Measurements from ENCODE around the gene COPS3.
A peak's percentile ranks its signal among the peaks of the same experiment; 100 is the strongest.
"Not testable (repeated sequence)": the region's sequence is repeated elsewhere in the genome, so short reads cannot be mapped to it uniquely, and the experiment has no call there.

Gene COPS3

DNA sequence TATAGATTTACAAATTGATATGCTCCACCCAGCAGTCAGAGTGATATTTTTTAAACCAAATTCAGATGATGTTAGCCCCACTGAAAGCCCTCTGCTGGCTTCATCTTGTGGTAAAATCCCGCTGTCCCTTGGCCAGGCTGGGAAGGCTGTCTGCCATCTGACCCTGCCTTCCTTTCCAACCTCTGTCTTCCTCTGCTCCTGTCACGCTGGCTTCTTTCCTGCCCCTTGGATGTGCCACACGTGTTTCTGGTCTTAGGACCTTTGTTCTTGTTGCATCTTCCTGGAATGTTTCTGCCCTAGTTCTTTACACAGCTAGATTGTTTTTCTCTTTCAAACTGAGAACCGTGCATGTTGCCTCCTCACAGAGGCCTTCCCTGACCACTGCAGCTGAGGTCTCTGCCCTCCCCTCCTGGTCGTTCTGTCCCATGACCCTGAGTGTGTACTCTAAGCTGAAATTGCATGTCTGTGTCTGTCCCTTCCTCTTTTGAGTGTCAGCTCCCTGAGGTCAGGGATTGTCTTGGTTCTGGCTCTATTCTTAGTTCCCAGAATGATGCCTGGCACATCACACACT, 33.5 kb upstream of the COPS3 start:
- H3K9ac ChIP-seq (ENCODE audit: low read length) = no peak overlapping the region
- no peaks in the 10 kb centered on the region for H3K4me1 ChIP-seq (ENCODE audit: control insufficient read depth, insufficient read depth, low read length)
- no peaks in the 10 kb centered on the region for H3K27me3 ChIP-seq (ENCODE audit: control insufficient read depth, insufficient read depth, low read length)
- no peak overlapping the region for H3K27ac ChIP-seq (ENCODE audit: low read depth, low read length)
- H3K36me3 ChIP-seq (ENCODE audit: control insufficient read depth, insufficient read depth, low read length) = peaks cover 2% of the 10 kb centered on the region
- H3K4me3 ChIP-seq (ENCODE audit: low read length) = no peak overlapping the region

- Histone ChIP-seq H3K4me1 (ENCODE audit: control insufficient read depth, insufficient read depth, low read length) (no peaks in the 10 kb centered on the region), H3K4me3 (ENCODE audit: low read length) (no peak overlapping the region), H3K9ac (ENCODE audit: low read length) (no peak overlapping the region), H3K36me3 (ENCODE audit: control insufficient read depth, insufficient read depth, low read length) (peaks cover 2% of the 10 kb centered on the region), H3K27me3 (ENCODE audit: control insufficient read depth, insufficient read depth, low read length) (no peaks in the 10 kb centered on the region), H3K27ac (ENCODE audit: low read depth, low read length) (no peak overlapping the region)
Observed at GRCh38 chr17:17313350-17313991, 32.4 kb upstream of the COPS3 start.

DNA sequence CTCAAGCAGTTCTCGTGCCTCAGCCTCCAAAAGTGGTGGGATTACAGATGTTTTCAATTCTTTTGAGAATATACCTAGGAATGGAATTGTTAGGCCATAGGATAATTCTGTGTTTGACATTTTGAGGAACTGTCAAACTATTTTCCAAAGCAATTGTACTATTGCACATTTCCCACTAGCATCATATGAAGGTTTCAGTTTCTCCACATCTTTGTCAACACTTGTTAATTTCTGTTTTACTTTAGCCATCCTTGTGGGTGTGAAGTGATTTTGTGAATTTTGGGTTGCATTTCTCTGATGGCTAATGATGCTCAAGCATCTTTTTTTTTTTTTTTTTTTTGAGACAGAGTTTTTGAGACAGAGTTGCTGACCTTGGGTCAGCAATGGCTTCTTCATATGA, 28.3 kb upstream of the COPS3 start:
- no peak overlapping the region for H3K27ac ChIP-seq (ENCODE audit: low read depth, low read length)
- no peaks in the 10 kb centered on the region for H3K36me3 ChIP-seq (ENCODE audit: control insufficient read depth, insufficient read depth, low read length)
- H3K27me3 ChIP-seq (ENCODE audit: control insufficient read depth, insufficient read depth, low read length) = no peaks in the 10 kb centered on the region
- no peaks in the 10 kb centered on the region for H3K4me1 ChIP-seq (ENCODE audit: control insufficient read depth, insufficient read depth, low read length)
- no peak overlapping the region for H3K9ac ChIP-seq (ENCODE audit: low read length)
- no peak overlapping the region for H3K4me3 ChIP-seq (ENCODE audit: low read length)

GRCh38 chr17:17305281-17305801, 24.3 kb upstream of the COPS3 start:
- H3K4me3 ChIP-seq (ENCODE audit: low read length) = no peak overlapping the region
- no peaks in the 10 kb centered on the region for H3K27me3 ChIP-seq (ENCODE audit: control insufficient read depth, insufficient read depth, low read length)
- no peak overlapping the region for H3K27ac ChIP-seq (ENCODE audit: low read depth, low read length)
- H3K4me1 ChIP-seq (ENCODE audit: control insufficient read depth, insufficient read depth, low read length) = peaks cover 5% of the 10 kb centered on the region
- H3K36me3 ChIP-seq (ENCODE audit: control insufficient read depth, insufficient read depth, low read length) = no peaks in the 10 kb centered on the region
- no peak overlapping the region for H3K9ac ChIP-seq (ENCODE audit: low read length)

GRCh38 chr17:17304521-17304985, 23.5 kb upstream of the COPS3 start:
- Histone ChIP-seq H3K4me3 (ENCODE audit: low read length) (no peak overlapping the region), H3K27me3 (ENCODE audit: control insufficient read depth, insufficient read depth, low read length) (no peaks in the 10 kb centered on the region), H3K36me3 (ENCODE audit: control insufficient read depth, insufficient read depth, low read length) (no peaks in the 10 kb centered on the region), H3K4me1 (ENCODE audit: control insufficient read depth, insufficient read depth, low read length) (peaks cover 5% of the 10 kb centered on the region), H3K27ac (ENCODE audit: low read depth, low read length) (no peak overlapping the region), H3K9ac (ENCODE audit: low read length) (no peak overlapping the region)

- Histone ChIP-seq H3K4me3 (ENCODE audit: low read length) (peak overlapping the region; percentile 55), H3K27ac (ENCODE audit: low read depth, low read length) (peak overlapping the region; percentile 72), H3K36me3 (ENCODE audit: control insufficient read depth, insufficient read depth, low read length) (no peaks in the 10 kb centered on the region)
Observed at GRCh38 chr17:17303847-17304490, 22.9 kb upstream of the COPS3 start.

DNA sequence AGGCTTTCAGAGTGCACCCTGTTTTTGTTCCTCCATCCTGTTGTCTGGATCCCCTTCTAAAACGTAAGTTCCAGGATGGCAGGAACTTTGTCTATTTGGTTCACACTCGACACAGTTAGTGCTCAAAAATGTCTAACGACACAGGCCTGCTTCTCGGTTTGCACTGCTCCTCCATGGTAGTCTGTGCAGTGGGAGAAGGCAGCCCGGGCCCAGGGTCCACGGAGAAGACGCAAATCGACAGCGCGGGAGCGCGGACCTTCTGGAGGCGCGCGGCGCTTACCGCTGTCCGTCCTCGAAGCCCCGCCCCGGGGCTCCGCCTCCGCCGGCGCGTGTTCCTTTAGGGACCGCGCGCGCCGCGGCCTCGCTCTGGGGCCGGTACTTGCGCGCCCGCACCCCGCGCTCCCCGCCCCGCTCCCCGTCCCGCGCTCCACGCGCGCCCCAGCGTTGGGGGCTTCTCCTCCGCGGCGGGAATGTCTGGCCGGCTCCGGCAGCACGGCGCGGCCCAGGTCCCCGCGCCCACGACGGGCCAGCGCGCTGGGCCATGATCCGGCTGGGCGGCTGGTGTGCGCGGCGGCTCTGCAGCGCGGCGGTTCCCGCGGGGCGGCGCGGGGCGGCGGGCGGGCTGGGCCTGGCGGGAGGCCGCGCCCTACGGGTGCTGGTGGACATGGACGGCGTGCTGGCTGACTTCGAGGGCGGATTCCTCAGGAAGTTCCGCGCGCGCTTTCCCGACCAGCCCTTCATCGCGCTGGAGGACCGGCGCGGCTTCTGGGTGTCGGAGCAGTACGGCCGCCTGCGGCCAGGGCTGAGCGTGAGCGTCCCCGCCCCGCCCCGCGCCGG, 22.2 kb upstream of the COPS3 start, which contains the start of gene NT5M:
Gene NT5M, plus strand, starts transcription at position 364 of the 837 bp plus-strand sequence. Its CDS starts 178 bp downstream, at position 542.
- H3K4me1 ChIP-seq (ENCODE audit: control insufficient read depth, insufficient read depth, low read length) = peaks cover 5% of the 10 kb centered on the region
- no peak within 1 kb of the TSS for H3K9ac ChIP-seq (ENCODE audit: low read length)
- no peaks in the 10 kb centered on the region for H3K36me3 ChIP-seq (ENCODE audit: control insufficient read depth, insufficient read depth, low read length)
- H3K27ac ChIP-seq (ENCODE audit: low read depth, low read length) = peak within 1 kb of the TSS; percentile 72
- H3K27me3 ChIP-seq (ENCODE audit: control insufficient read depth, insufficient read depth, low read length) = no peaks in the 10 kb centered on the region
- peak within 1 kb of the TSS; percentile 80 for H3K4me3 ChIP-seq (ENCODE audit: low read length)

More at GRCh38 chr17:17303847-17304490, 22.9 kb upstream of the COPS3 start:
- no peaks in the 10 kb centered on the region for H3K27me3 ChIP-seq (ENCODE audit: control insufficient read depth, insufficient read depth, low read length)
- peaks cover 5% of the 10 kb centered on the region for H3K4me1 ChIP-seq (ENCODE audit: control insufficient read depth, insufficient read depth, low read length)
- no peak overlapping the region for H3K9ac ChIP-seq (ENCODE audit: low read length)

DNA sequence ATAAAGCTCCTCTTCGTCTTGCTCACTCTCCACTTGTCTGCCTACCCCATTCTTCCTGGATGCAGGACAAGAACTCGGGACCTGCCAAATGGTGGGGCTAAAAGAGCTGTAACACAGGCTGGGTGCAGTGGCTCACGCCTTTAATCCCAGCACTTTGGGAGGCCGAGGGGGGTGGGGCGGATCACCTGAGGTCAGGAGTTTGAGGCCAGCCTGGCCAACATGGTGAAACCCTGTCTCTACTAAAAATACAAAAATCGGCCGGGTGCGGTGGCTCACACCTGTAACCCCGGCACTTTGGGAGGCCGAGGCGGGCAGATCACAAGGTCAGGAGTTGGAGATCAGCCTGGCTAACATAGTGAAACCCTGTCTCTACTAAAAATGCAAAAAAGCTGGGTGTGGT, 20.6 kb upstream of the COPS3 start:
- H3K36me3 ChIP-seq (ENCODE audit: control insufficient read depth, insufficient read depth, low read length); H3K4me1 ChIP-seq (ENCODE audit: control insufficient read depth, insufficient read depth, low read length); H3K4me3 ChIP-seq (ENCODE audit: low read length); H3K27me3 ChIP-seq (ENCODE audit: control insufficient read depth, insufficient read depth, low read length); H3K27ac ChIP-seq (ENCODE audit: low read depth, low read length); H3K9ac ChIP-seq (ENCODE audit: low read length): not testable (repeated sequence)

DNA sequence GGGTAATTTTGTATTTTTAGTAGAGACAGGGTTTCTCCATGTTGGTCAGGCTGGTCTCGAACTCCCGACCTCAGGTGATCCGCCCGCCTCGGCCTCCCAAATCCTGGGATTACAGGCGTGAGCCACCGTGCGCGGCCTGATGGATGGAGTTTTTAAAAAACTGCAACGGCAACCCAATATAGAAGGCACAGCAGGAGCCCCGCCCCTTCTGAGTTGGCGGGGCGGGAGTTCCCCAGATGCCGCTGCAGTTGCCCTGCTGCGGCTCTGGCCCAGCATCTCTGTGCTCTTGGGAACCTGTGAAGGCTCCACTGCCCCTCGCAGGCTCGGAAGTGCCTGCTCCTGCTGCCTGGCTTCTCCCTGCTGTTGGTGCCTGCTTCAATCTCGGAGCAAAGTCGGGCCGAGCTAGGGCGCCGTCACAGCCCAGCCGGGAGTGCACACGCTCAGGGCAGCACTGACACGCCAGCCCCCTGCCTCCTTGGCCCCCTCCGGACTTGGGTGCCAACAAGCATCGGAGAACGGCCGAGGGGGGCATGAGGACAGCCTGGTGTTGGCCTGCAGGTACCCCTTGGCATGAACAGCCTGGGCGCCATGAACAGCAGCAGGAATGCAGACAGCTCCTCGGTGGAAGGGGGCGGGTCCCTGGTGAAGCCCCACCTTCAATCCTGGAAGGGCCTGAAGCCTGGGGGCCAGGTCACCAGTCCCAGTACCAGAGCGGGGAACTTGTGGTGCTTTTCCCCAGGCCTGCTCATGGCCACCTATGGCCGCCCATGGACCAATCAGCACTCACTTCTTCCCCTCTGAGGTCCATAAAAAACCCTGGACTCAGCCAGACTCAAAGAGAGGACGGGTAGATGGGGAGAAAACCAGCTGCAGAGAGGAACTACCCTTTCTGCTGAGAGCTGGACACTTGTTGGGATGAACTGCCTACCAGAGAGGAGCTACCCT, 19.9 kb upstream of the COPS3 start:
- peak overlapping the region; percentile 61 for H3K4me3 ChIP-seq (ENCODE audit: low read length)
- no peaks in the 10 kb centered on the region for H3K27me3 ChIP-seq (ENCODE audit: control insufficient read depth, insufficient read depth, low read length)
- peaks cover 5% of the 10 kb centered on the region for H3K4me1 ChIP-seq (ENCODE audit: control insufficient read depth, insufficient read depth, low read length)
- H3K27ac ChIP-seq (ENCODE audit: low read depth, low read length) = peak overlapping the region; percentile 64
- no peaks in the 10 kb centered on the region for H3K36me3 ChIP-seq (ENCODE audit: control insufficient read depth, insufficient read depth, low read length)
- H3K9ac ChIP-seq (ENCODE audit: low read length) = no peak overlapping the region

DNA sequence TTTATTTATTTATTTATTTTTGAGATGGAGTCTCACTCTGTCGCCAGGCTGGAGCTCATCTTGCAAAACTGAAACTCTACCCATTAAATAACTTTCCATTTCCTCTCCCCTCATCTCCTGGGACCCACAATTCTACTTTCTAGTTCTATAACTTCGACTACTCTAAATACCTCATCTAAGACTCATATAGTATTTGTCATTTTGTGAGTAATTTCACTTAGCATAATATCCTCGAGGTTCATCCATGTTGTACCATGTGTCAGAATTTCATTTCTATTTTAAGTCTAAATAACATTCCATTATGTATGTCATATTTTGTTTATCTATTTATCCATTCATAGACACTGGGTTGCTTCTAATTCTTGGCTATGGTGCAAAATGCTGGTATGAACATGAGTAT, 17.1 kb upstream of the COPS3 start:
- Histone ChIP-seq H3K9ac (ENCODE audit: low read length) (no peak overlapping the region), H3K36me3 (ENCODE audit: control insufficient read depth, insufficient read depth, low read length) (no peaks in the 10 kb centered on the region), H3K27ac (ENCODE audit: low read depth, low read length) (no peak overlapping the region), H3K27me3 (ENCODE audit: control insufficient read depth, insufficient read depth, low read length) (no peaks in the 10 kb centered on the region), H3K4me3 (ENCODE audit: low read length) (no peak overlapping the region), H3K4me1 (ENCODE audit: control insufficient read depth, insufficient read depth, low read length) (no peaks in the 10 kb centered on the region)

DNA sequence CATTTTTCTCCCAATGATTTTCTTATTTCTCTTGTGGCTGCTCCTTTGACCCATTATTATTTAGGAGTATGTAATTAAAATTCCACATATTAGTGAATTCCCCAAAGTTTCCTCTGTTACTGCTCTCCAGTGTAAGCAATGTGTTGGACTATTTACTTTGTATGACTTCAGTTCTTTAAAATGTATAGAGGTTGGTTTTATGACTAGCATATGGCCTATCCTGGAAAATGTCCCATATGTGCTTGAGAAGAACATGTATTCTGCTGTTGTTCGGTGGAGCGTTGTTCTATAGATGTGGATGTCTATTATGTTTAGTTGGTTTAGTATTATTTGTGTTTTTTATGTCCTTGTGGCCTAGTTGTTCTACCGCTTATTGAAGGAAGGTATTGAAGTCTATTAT, 16.2 kb upstream of the COPS3 start:
- Histone ChIP-seq H3K36me3 (ENCODE audit: control insufficient read depth, insufficient read depth, low read length) (no peaks in the 10 kb centered on the region), H3K27ac (ENCODE audit: low read depth, low read length) (no peak overlapping the region), H3K4me3 (ENCODE audit: low read length) (no peak overlapping the region), H3K4me1 (ENCODE audit: control insufficient read depth, insufficient read depth, low read length) (no peaks in the 10 kb centered on the region), H3K9ac (ENCODE audit: low read length) (no peak overlapping the region), H3K27me3 (ENCODE audit: control insufficient read depth, insufficient read depth, low read length) (no peaks in the 10 kb centered on the region)

All from rectal smooth muscle tissue (tissue), 1 donor.